Neural cell (in vitro differentiated cells): ENCODE data around the gene OSBPL5.

Experiments used
- CTCF ChIP-seq: fragments of 450-650 bp; IDR thresholded peaks from 2 replicates; pipeline ENCODE4 v1.5.1; 2014; ENCODE audit warnings: antibody characterized with exemption, mild to moderate bottlenecking, moderate library complexity; ENCODE audit not compliant: poor library complexity, severe bottlenecking
- EP300 ChIP-seq: fragments of 450-650 bp; conservative IDR thresholded peaks from 2 replicates; pipeline ENCODE4 v1.6.1; 2014; ENCODE audit warnings: antibody characterized with exemption, mild to moderate bottlenecking, moderate library complexity; ENCODE audit not compliant: poor library complexity, severe bottlenecking
- EZH2 ChIP-seq: fragments of 200-600, 300-800 bp; shearing (Covaris generic), sonication (generic); IDR thresholded peaks from 2 replicates; pipeline ENCODE4 v1.6.1; 2014; ENCODE audit warnings: antibody characterized with exemption, low read length, borderline replicate concordance, mild to moderate bottlenecking; ENCODE audit not compliant: insufficient read depth, poor library complexity, severe bottlenecking
- MXI1 ChIP-seq: fragments of 450-650 bp; conservative IDR thresholded peaks from 2 replicates; pipeline ENCODE4 v1.6.1; 2014; ENCODE audit warnings: antibody characterized with exemption, mild to moderate bottlenecking; ENCODE audit not compliant: poor library complexity, severe bottlenecking
- POLR2AphosphoS5 ChIP-seq: IDR thresholded peaks from 2 replicates; pipeline ENCODE4 v1.6.1; 2012
- RAD21 ChIP-seq: fragments of 450-650 bp; conservative IDR thresholded peaks from 2 replicates; pipeline ENCODE4 v1.6.1; 2014; ENCODE audit warnings: antibody characterized with exemption, mild to moderate bottlenecking, moderate library complexity
- REST ChIP-seq: IDR thresholded peaks from 2 replicates; pipeline ENCODE4 v1.6.1; 2012; ENCODE audit warnings: borderline replicate concordance
- TAF1 ChIP-seq: IDR thresholded peaks from 2 replicates; pipeline ENCODE4 v1.6.1; 2012; ENCODE audit warnings: low read depth

- no peak for TF ChIP-seq CTCF
- no peak for TF ChIP-seq EZH2
- TF ChIP-seq TAF1, result no peak
- no peak for TF ChIP-seq RAD21
- TF ChIP-seq REST, result no peak
- no peak for TF ChIP-seq EP300
- no peak for TF ChIP-seq POLR2AphosphoS5
- no peak for TF ChIP-seq MXI1
Measured at GRCh38 chr11:3161309-3161708, 3.8 kb downstream of the OSBPL5 start.
